ENCODE results near the gene HTT.

Gene HTT

GRCh38 chr4:3213661-3214250 is 139.3 kb downstream of the HTT start:
- no peak for TF ChIP-seq CTCF (IDR thresholded peaks at IDR 0.05; ENCODE audit: insufficient read depth, low read length, poor library complexity, severe bottlenecking)
- Histone ChIP-seq H3K27me3 (replicated peaks; ENCODE audit: control insufficient read depth, insufficient read depth, low read length) (no peaks in the 10 kb centered on the region), H3K36me3 (ENCODE audit: control insufficient read depth, insufficient read depth, low read length) (peaks cover 56% of the 10 kb centered on the region), H3K4me3 (replicated peaks; ENCODE audit: low read depth, low read length) (no peak overlapping the region)
- DNase-seq (ENCODE audit: extremely low read depth, insufficient read length), result no peak

DNA sequence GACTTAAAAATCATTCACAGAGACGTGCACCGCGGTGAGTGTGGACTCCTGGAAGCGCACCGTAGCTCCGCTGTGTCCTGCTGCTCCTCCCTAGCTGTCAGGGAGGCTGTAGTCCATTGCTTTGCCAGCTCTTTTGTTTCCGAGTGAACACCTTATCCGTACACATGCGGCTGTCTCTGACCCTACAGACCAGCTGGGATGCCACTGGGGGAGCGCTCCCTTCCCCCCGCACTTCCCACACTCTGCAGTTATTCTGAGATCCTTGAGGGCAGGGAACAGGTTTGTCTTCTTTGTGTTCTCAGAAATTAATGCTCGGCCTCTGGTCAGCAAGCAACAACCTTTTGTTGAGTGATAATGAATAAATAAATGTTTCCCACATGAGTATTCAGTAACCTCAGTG is 140.8 kb downstream of the HTT start:
- H3K36me3 ChIP-seq (ENCODE audit: control insufficient read depth, insufficient read depth, low read length), result peaks cover 54% of the 10 kb centered on the region

DNA sequence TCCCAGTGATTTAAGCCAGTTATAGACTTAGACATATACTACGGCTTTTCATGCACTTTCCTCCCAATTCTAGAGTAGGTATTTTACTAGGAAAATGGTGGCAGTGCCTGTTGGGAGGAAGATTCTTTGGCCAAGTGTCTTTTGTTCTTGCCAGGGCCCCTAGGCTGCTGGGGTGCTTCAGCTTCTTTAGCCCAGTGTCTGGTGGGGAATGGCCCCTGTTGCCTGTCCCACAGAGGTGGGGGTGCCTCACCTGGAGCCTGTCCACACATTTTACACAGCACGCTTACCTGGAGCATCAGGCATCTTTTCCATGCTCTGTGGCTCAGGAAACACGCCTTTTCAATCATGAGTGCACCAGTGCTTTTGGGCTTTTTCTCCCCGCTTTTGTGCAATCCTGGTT is 141.3 kb downstream of the HTT start:
- TF ChIP-seq CTCF (IDR thresholded peaks at IDR 0.05; ENCODE audit: insufficient read depth, low read length, poor library complexity, severe bottlenecking), result no peak
- no peak overlapping the region for H3K4me3 ChIP-seq (replicated peaks; ENCODE audit: low read depth, low read length)
- H3K36me3 ChIP-seq (ENCODE audit: control insufficient read depth, insufficient read depth, low read length), result peaks cover 54% of the 10 kb centered on the region
- DNase-seq (ENCODE audit: extremely low read depth, insufficient read length), result no peak
- no peaks in the 10 kb centered on the region for H3K27me3 ChIP-seq (replicated peaks; ENCODE audit: control insufficient read depth, insufficient read depth, low read length)

More for the DNA sequence above, 140.8 kb downstream of the HTT start:
- DNase-seq (ENCODE audit: extremely low read depth, insufficient read length), result no peak
- Histone ChIP-seq H3K4me3 (replicated peaks; ENCODE audit: low read depth, low read length) (no peak overlapping the region), H3K27me3 (replicated peaks; ENCODE audit: control insufficient read depth, insufficient read depth, low read length) (no peaks in the 10 kb centered on the region)
- no peak for TF ChIP-seq CTCF (IDR thresholded peaks at IDR 0.05; ENCODE audit: insufficient read depth, low read length, poor library complexity, severe bottlenecking)

GRCh38 chr4:3217266-3217665 is 142.8 kb downstream of the HTT start:
- TF ChIP-seq CTCF (IDR thresholded peaks at IDR 0.05; ENCODE audit: insufficient read depth, low read length, poor library complexity, severe bottlenecking), result no peak
- Histone ChIP-seq H3K4me3 (replicated peaks; ENCODE audit: low read depth, low read length) (no peak overlapping the region), H3K36me3 (ENCODE audit: control insufficient read depth, insufficient read depth, low read length) (peaks cover 61% of the 10 kb centered on the region), H3K27me3 (replicated peaks; ENCODE audit: control insufficient read depth, insufficient read depth, low read length) (no peaks in the 10 kb centered on the region)
- DNase-seq (ENCODE audit: extremely low read depth, insufficient read length), result no peak

- peaks cover 58% of the 10 kb centered on the region for H3K36me3 ChIP-seq (ENCODE audit: control insufficient read depth, insufficient read depth, low read length)
- DNase-seq (ENCODE audit: extremely low read depth, insufficient read length), result no peak
- H3K27me3 ChIP-seq (replicated peaks; ENCODE audit: control insufficient read depth, insufficient read depth, low read length), result no peaks in the 10 kb centered on the region
- no peak for TF ChIP-seq CTCF (IDR thresholded peaks at IDR 0.05; ENCODE audit: insufficient read depth, low read length, poor library complexity, severe bottlenecking)
- H3K4me3 ChIP-seq (replicated peaks; ENCODE audit: low read depth, low read length), result no peak overlapping the region
Observed at GRCh38 chr4:3217771-3218170, 143.3 kb downstream of the HTT start.
